OCI-LY3 (cell line): ENCODE data around the gene HLA-F.

Source experiments
- H2AFZ ChIP-seq: fragments of 200-600, 300-600 bp; shearing (Covaris generic); 2 replicates; pipeline ENCODE4 v1.6.0; 2014; ENCODE audit warnings: antibody characterized with exemption, low read depth, low read length
- H3K27ac ChIP-seq: fragments of 200-600, 300-600 bp; sonication (generic); 2 replicates; pipeline ENCODE4 v1.5.1; 2014; ENCODE audit warnings: mild to moderate bottlenecking, low read length, moderate library complexity, mixed read lengths
- H3K27me3 ChIP-seq: fragments of 200-600, 300-600 bp; sonication (generic); 2 replicates; pipeline ENCODE4 v1.6.1; 2014; ENCODE audit warnings: low read depth, low read length, mixed read lengths
- H3K36me3 ChIP-seq: fragments of 200-600, 300-600 bp; sonication (generic); replicated peaks from 2 replicates; pipeline ENCODE3; 2014; ENCODE audit warnings: low read depth, low read length, mixed read lengths
- H3K4me1 ChIP-seq: fragments of 300-600, 200-600 bp; sonication (generic); 2 replicates; pipeline ENCODE4 v1.6.1; 2014; ENCODE audit warnings: low read length, mixed read lengths
- H3K4me2 ChIP-seq: fragments of 200-600, 300-600 bp; sonication (generic); 2 replicates; pipeline ENCODE4 v1.6.1; 2014; ENCODE audit warnings: low read length, mixed read lengths
- H3K4me3 ChIP-seq: fragments of 300-600, 200-600 bp; sonication (generic); 2 replicates; pipeline ENCODE4 v1.5.1; 2014; ENCODE audit warnings: antibody characterized with exemption, mild to moderate bottlenecking, low read length, moderate library complexity
- H3K79me2 ChIP-seq: fragments of 300-600, 200-600 bp; shearing (Covaris generic); 2 replicates; pipeline ENCODE4 v1.6.1; 2014; ENCODE audit warnings: mild to moderate bottlenecking, low read length, mixed read lengths
- H3K9ac ChIP-seq: fragments of 300-600, 200-600 bp; shearing (Covaris generic); 2 replicates; pipeline ENCODE4 v1.6.0; 2014; ENCODE audit warnings: mild to moderate bottlenecking, low read length, moderate library complexity
- H3K9me3 ChIP-seq: fragments of 200-600, 300-600 bp; shearing (Covaris generic); 2 replicates; pipeline ENCODE4 v1.6.1; 2014; ENCODE audit warnings: low read length, mixed read lengths; ENCODE audit not compliant: insufficient read depth
- H4K20me1 ChIP-seq: fragments of 200-600, 300-600 bp; sonication (generic); 2 replicates; pipeline ENCODE4 v1.6.1; 2016; ENCODE audit warnings: low read length, mixed read lengths; ENCODE audit not compliant: insufficient read depth
- CTCF ChIP-seq: fragments of 200-600, 300-600 bp; sonication (generic); IDR thresholded peaks from 2 replicates; pipeline ENCODE4 v1.5.1; 2014; ENCODE audit warnings: antibody characterized with exemption, low read length, low read depth
- EZH2phosphoT487 ChIP-seq: fragments of 200-600 bp; shearing (Covaris generic); IDR thresholded peaks from 2 replicates; pipeline ENCODE4 v1.6.1; 2018; ENCODE audit warnings: antibody characterized with exemption, mixed run types, low read depth

Gene HLA-F

GRCh38 chr6:29702519-29703103, 20.6 kb upstream of the HLA-F start:
- no peaks in the 10 kb centered on the region for H3K9me3 ChIP-seq
- H2AFZ ChIP-seq, result no peak overlapping the region
- no peak overlapping the region for H3K4me3 ChIP-seq
- no peak overlapping the region for H3K9ac ChIP-seq
- no peaks in the 10 kb centered on the region for H3K79me2 ChIP-seq
- no peaks in the 10 kb centered on the region for H4K20me1 ChIP-seq
- no peaks in the 10 kb centered on the region for H3K36me3 ChIP-seq
- no peaks in the 10 kb centered on the region for H3K4me1 ChIP-seq
- TF ChIP-seq CTCF (peak; percentile 58), EZH2phosphoT487 (no peak)
- peaks cover 11% of the 10 kb centered on the region for H3K27me3 ChIP-seq
- H3K27ac ChIP-seq, result no peak overlapping the region
- H3K4me2 ChIP-seq, result no peak overlapping the region

GRCh38 chr6:29705389-29706231, 17.6 kb upstream of the HLA-F start:
- Histone ChIP-seq H2AFZ (no peak overlapping the region), H3K36me3 (no peaks in the 10 kb centered on the region), H3K4me2 (no peak overlapping the region), H3K27me3 (peaks cover 20% of the 10 kb centered on the region), H3K4me3 (no peak overlapping the region), H3K27ac (no peak overlapping the region), H4K20me1 (no peaks in the 10 kb centered on the region), H3K79me2 (no peaks in the 10 kb centered on the region), H3K4me1 (peaks cover 13% of the 10 kb centered on the region), H3K9me3 (no peaks in the 10 kb centered on the region), H3K9ac (no peak overlapping the region)
- TF ChIP-seq EZH2phosphoT487 (no peak), CTCF (peak; percentile 51)

- Histone ChIP-seq H3K36me3 (no peaks in the 10 kb centered on the region), H3K9me3 (no peaks in the 10 kb centered on the region), H2AFZ (no peak overlapping the region), H3K4me3 (peak overlapping the region; percentile 62), H4K20me1 (no peaks in the 10 kb centered on the region), H3K79me2 (no peaks in the 10 kb centered on the region), H3K27me3 (peaks cover 20% of the 10 kb centered on the region), H3K27ac (no peak overlapping the region), H3K9ac (no peak overlapping the region), H3K4me1 (peaks cover 13% of the 10 kb centered on the region), H3K4me2 (peak overlapping the region; percentile 68)
- TF ChIP-seq EZH2phosphoT487 (no peak), CTCF (no peak)
These were observed 14.6 kb upstream of the HLA-F start for GRCh38 chr6:29708432-29709179.

GRCh38 chr6:29709188-29709587, 14.0 kb upstream of the HLA-F start:
- H3K4me3 ChIP-seq, result peak overlapping the region; percentile 62

More at GRCh38 chr6:29709188-29709587, 14.0 kb upstream of the HLA-F start:
- no peak for TF ChIP-seq EZH2phosphoT487
- no peak for TF ChIP-seq CTCF
- Histone ChIP-seq H3K9ac (no peak overlapping the region), H3K4me1 (peaks cover 13% of the 10 kb centered on the region), H3K27ac (no peak overlapping the region), H3K79me2 (no peaks in the 10 kb centered on the region), H2AFZ (no peak overlapping the region), H3K27me3 (peaks cover 20% of the 10 kb centered on the region), H3K9me3 (no peaks in the 10 kb centered on the region), H3K4me2 (peak overlapping the region; percentile 68), H4K20me1 (no peaks in the 10 kb centered on the region), H3K36me3 (no peaks in the 10 kb centered on the region)
